ENCODE results near the gene HOXD9. TPM values are rescaled to one million over a fixed set of nuclear protein-coding genes. Genes with fewer than 3 reads are reported as not detected.

The HOXD9 gene
- polyA plus RNA-seq, 3 donors = not detected

DNA sequence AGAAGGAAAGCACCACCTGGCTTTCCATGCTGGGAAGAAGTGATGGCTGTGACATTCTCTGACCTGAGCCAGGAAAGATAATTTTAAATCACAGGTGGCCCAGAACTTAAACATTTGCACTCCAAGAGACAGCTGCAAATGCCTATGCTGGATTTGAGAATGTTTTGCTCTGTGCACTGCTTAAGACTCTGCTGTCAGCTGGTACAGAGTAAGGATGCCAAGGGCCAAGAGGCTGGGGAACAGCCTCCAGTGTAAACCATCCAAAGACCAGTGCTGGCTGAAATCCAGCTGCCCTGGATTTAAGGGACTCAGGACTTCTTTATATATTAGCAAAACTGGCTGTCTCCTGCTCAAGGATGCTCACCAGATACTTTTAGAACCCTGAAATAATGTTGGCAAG is 10.9 kb downstream of the HOXD9 start:
- no peaks in the 10 kb centered on the region for H3K36me3 ChIP-seq (replicated peaks in 1 of 2; ENCODE audit: control insufficient read depth in 1 of 2, insufficient read depth in 2 of 2, low read length in 2 of 2)
- H4K20me1 ChIP-seq (ENCODE audit: insufficient read depth, low read length) = no peaks in the 10 kb centered on the region
- H3K4me2 ChIP-seq (replicated peaks; ENCODE audit: extremely low read depth, low read length, poor library complexity, severe bottlenecking) = no peak overlapping the region
- intact Hi-C loops (cut with micrococcal nuclease) = loop anchor here in 1 of 2 donors (5.0 kb wide), 1 partner anchor 1796 kb away; no protein-coding TSS in a partner anchor
- no peak overlapping the region for H2AFZ ChIP-seq (ENCODE audit: insufficient read depth, low read depth, low read length, poor library complexity, severe bottlenecking)
- Mint-ChIP-seq H3K9me3 (peaks cover 0 to 41% (median 28%) of the 10 kb centered on the region in 7 donors), H3K36me3 (peaks cover 0 to 20% of the 10 kb centered on the region in 2 donors), H3K4me1 (peaks cover 34% of the 10 kb centered on the region), H3K27me3 (ENCODE audit: low read depth in 3 of 3) (peaks cover 90 to 98% (median 91%) of the 10 kb centered on the region in 3 donors), H3K4me3 (peak overlapping the region in 1 of 2 donors; percentile 78), H3K27ac (peak overlapping the region in 1 of 7 donors; percentile 33)
- H3K27me3 ChIP-seq (ENCODE audit: control insufficient read depth in 2 of 2, insufficient read depth in 2 of 2, low read length in 2 of 2) = peaks cover 92% of the 10 kb centered on the region in 2 donors
- peaks cover 19 to 40% of the 10 kb centered on the region in 2 donors for H3K4me1 ChIP-seq (ENCODE audit: control insufficient read depth in 1 of 2, insufficient read depth in 2 of 2, low read length in 2 of 2)
- no peak overlapping the region for H3K9ac ChIP-seq (ENCODE audit: insufficient read depth, low read length, poor library complexity, severe bottlenecking)
- H3K79me2 ChIP-seq (ENCODE audit: insufficient read depth, low read length) = no peaks in the 10 kb centered on the region
- no peak overlapping the region for H3K4me3 ChIP-seq (replicated peaks in 1 of 3; ENCODE audit: low read depth in 2 of 3, low read length in 3 of 3)
- H3K27ac ChIP-seq (ENCODE audit: low read depth in 1 of 2, low read length in 2 of 2) = no peak overlapping the region
- TF ChIP-seq CTCF (IDR thresholded peaks at IDR 0.05) = no peak
- DNase-seq = no peak
- H3K9me3 ChIP-seq (replicated peaks in 1 of 2; ENCODE audit: control insufficient read depth in 1 of 2, insufficient read depth in 1 of 2, low read length in 2 of 2) = peaks cover 3 to 66% of the 10 kb centered on the region in 2 donors

GRCh38 chr2:176134035-176134434 is 11.5 kb downstream of the HOXD9 start:
- H3K4me1 Mint-ChIP-seq = peaks cover 34% of the 10 kb centered on the region
- H3K27ac Mint-ChIP-seq = peak overlapping the region in 1 of 7 donors; percentile 1
- peaks cover 3 to 66% of the 10 kb centered on the region in 2 donors for H3K9me3 ChIP-seq (replicated peaks in 1 of 2; ENCODE audit: control insufficient read depth in 1 of 2, insufficient read depth in 1 of 2, low read length in 2 of 2)
- no peak for DNase-seq
- no peak overlapping the region for H3K9ac ChIP-seq (ENCODE audit: insufficient read depth, low read length, poor library complexity, severe bottlenecking)
- no peak overlapping the region for H3K4me2 ChIP-seq (replicated peaks; ENCODE audit: extremely low read depth, low read length, poor library complexity, severe bottlenecking)
- no peaks in the 10 kb centered on the region for H3K36me3 ChIP-seq (replicated peaks in 1 of 2; ENCODE audit: control insufficient read depth in 1 of 2, insufficient read depth in 2 of 2, low read length in 2 of 2)
- H3K36me3 Mint-ChIP-seq = peaks cover 0 to 18% of the 10 kb centered on the region in 2 donors
- H3K4me3 ChIP-seq (replicated peaks in 1 of 3; ENCODE audit: low read depth in 2 of 3, low read length in 3 of 3) = no peak overlapping the region
- intact Hi-C loops (cut with micrococcal nuclease) = loop anchor here in 1 of 2 donors (5.0 kb wide), 1 partner anchor 1797 kb away; no protein-coding TSS in a partner anchor
- 47% methylated on average over 3 of the region's 4 CpGs for WGBS (ENCODE audit: insufficient coverage)
- H2AFZ ChIP-seq (ENCODE audit: insufficient read depth, low read depth, low read length, poor library complexity, severe bottlenecking) = no peak overlapping the region
- H4K20me1 ChIP-seq (ENCODE audit: insufficient read depth, low read length) = no peaks in the 10 kb centered on the region
- peaks cover 16 to 36% of the 10 kb centered on the region in 2 donors for H3K4me1 ChIP-seq (ENCODE audit: control insufficient read depth in 1 of 2, insufficient read depth in 2 of 2, low read length in 2 of 2)
- H3K4me3 Mint-ChIP-seq = peak overlapping the region in 1 of 2 donors; percentile 78
- H3K79me2 ChIP-seq (ENCODE audit: insufficient read depth, low read length) = no peaks in the 10 kb centered on the region
- H3K9me3 Mint-ChIP-seq = peaks cover 0 to 41% (median 32%) of the 10 kb centered on the region in 7 donors
- peaks cover 92% of the 10 kb centered on the region in 2 donors for H3K27me3 ChIP-seq (ENCODE audit: control insufficient read depth in 2 of 2, insufficient read depth in 2 of 2, low read length in 2 of 2)
- no peak overlapping the region for H3K27ac ChIP-seq (ENCODE audit: low read depth in 1 of 2, low read length in 2 of 2)
- TF ChIP-seq CTCF (IDR thresholded peaks at IDR 0.05) = no peak
- H3K27me3 Mint-ChIP-seq (ENCODE audit: low read depth in 3 of 3) = peaks cover 90 to 98% (median 91%) of the 10 kb centered on the region in 3 donors

Measured in CD14-positive monocyte (primary cell).